Skeletal muscle satellite cell (primary cell): ENCODE measurements around the gene PPIE.
A peak's percentile ranks its signal among the peaks of the same experiment; 100 is the strongest.
"Not testable (repeated sequence)": the region's sequence is repeated elsewhere in the genome, so short reads cannot be mapped to it uniquely, and the experiment has no call there.

Source experiments
- H3K27me3 ChIP-seq: 2 replicates; pipeline ENCODE4 v1.7.0; 2013; ENCODE audit warnings: low read length; ENCODE audit not compliant: control insufficient read depth, insufficient read depth
- H3K36me3 ChIP-seq: 2 replicates; pipeline ENCODE4 v1.7.0; 2013; ENCODE audit warnings: mild to moderate bottlenecking, control low read depth, low read length; ENCODE audit not compliant: insufficient read depth
- H3K4me1 ChIP-seq: 2 replicates; pipeline ENCODE4 v1.7.0; 2013; ENCODE audit warnings: low read length; ENCODE audit not compliant: control insufficient read depth, insufficient read depth
- H3K4me2 ChIP-seq: 2 replicates; pipeline ENCODE4 v1.7.0; 2013; ENCODE audit warnings: mild to moderate bottlenecking, low read length
- H3K4me3 ChIP-seq: 2 replicates; pipeline ENCODE4 v1.7.0; 2013; ENCODE audit warnings: low read length
- H3K9ac ChIP-seq: 2 replicates; pipeline ENCODE4 v1.7.0; 2013; ENCODE audit warnings: mild to moderate bottlenecking, low read depth, low read length, moderate library complexity
- H3K9me3 ChIP-seq: replicated peaks from 2 replicates; pipeline ENCODE4 v1.7.0; 2013; ENCODE audit warnings: mild to moderate bottlenecking, control low read depth, low read length

Gene PPIE

GRCh38 chr1:39786303-39787107 is 47.8 kb downstream of the PPIE start:
- H3K9ac ChIP-seq, H3K36me3 ChIP-seq, H3K9me3 ChIP-seq, H3K4me1 ChIP-seq, H3K4me3 ChIP-seq, H3K4me2 ChIP-seq: not testable (repeated sequence)
- H3K27me3 ChIP-seq, result peaks cover 34% of the 10 kb centered on the region

- H3K4me2 ChIP-seq, H3K9me3 ChIP-seq, H3K4me3 ChIP-seq, H3K4me1 ChIP-seq, H3K36me3 ChIP-seq, H3K9ac ChIP-seq: not testable (repeated sequence)
- H3K27me3 ChIP-seq, result peaks cover 36% of the 10 kb centered on the region
Observed at GRCh38 chr1:39787108-39787375, 48.4 kb downstream of the PPIE start.

- Histone ChIP-seq H3K9me3 (no peaks in the 10 kb centered on the region), H3K4me3 (no peak overlapping the region), H3K9ac (no peak overlapping the region), H3K4me2 (no peak overlapping the region), H3K4me1 (peaks cover 9% of the 10 kb centered on the region), H3K27me3 (peaks cover 37% of the 10 kb centered on the region), H3K36me3 (no peaks in the 10 kb centered on the region)
Observed at GRCh38 chr1:39787468-39787867, 48.8 kb downstream of the PPIE start.

- not testable (repeated sequence) for H3K9ac ChIP-seq, H3K4me1 ChIP-seq, H3K36me3 ChIP-seq, H3K4me3 ChIP-seq, H3K9me3 ChIP-seq, H3K4me2 ChIP-seq
- peaks cover 40% of the 10 kb centered on the region for H3K27me3 ChIP-seq
Observed at GRCh38 chr1:39787964-39788363, 49.3 kb downstream of the PPIE start.

- H3K9ac ChIP-seq, result no peak overlapping the region
- peak overlapping the region; percentile 59 for H3K4me3 ChIP-seq
- peaks cover 40% of the 10 kb centered on the region for H3K27me3 ChIP-seq
- peak overlapping the region; percentile 65 for H3K4me2 ChIP-seq
- H3K36me3 ChIP-seq, result no peaks in the 10 kb centered on the region
- H3K4me1 ChIP-seq, result peaks cover 9% of the 10 kb centered on the region
- no peaks in the 10 kb centered on the region for H3K9me3 ChIP-seq
Observed at GRCh38 chr1:39788426-39788757, 49.7 kb downstream of the PPIE start.

- peak within 1 kb of the TSS; percentile 69 for H3K4me2 ChIP-seq
- peaks cover 9% of the 10 kb centered on the region for H3K4me1 ChIP-seq
- H3K9me3 ChIP-seq, result no peaks in the 10 kb centered on the region
- H3K27me3 ChIP-seq, result peaks cover 35% of the 10 kb centered on the region
- no peak within 1 kb of the TSS for H3K9ac ChIP-seq
- no peaks in the 10 kb centered on the region for H3K36me3 ChIP-seq
- peak within 1 kb of the TSS; percentile 59 for H3K4me3 ChIP-seq
Observed at GRCh38 chr1:39788758-39789570, 50.3 kb downstream of the PPIE start, which contains the start of gene BMP8B. TSS of gene BMP8B (minus strand) at chr1:39788865. CDS start at chr1:39788485, 380 bp downstream.

- Histone ChIP-seq H3K9ac (no peak overlapping the region), H3K4me1 (peaks cover 9% of the 10 kb centered on the region), H3K36me3 (no peaks in the 10 kb centered on the region), H3K27me3 (peaks cover 35% of the 10 kb centered on the region), H3K4me2 (no peak overlapping the region), H3K4me3 (no peak overlapping the region), H3K9me3 (no peaks in the 10 kb centered on the region)
Observed at GRCh38 chr1:39789571-39790110, 51.0 kb downstream of the PPIE start.

GRCh38 chr1:39791838-39792237 is 53.2 kb downstream of the PPIE start:
- no peak overlapping the region for H3K4me3 ChIP-seq
- H3K27me3 ChIP-seq, result peaks cover 31% of the 10 kb centered on the region
- H3K36me3 ChIP-seq, result no peaks in the 10 kb centered on the region
- H3K9me3 ChIP-seq, result no peaks in the 10 kb centered on the region
- no peaks in the 10 kb centered on the region for H3K4me1 ChIP-seq
- H3K9ac ChIP-seq, result no peak overlapping the region
- H3K4me2 ChIP-seq, result no peak overlapping the region

GRCh38 chr1:39795651-39796050 is 57.0 kb downstream of the PPIE start:
- peaks cover 10% of the 10 kb centered on the region for H3K4me1 ChIP-seq
- H3K4me3 ChIP-seq, result no peak overlapping the region
- no peaks in the 10 kb centered on the region for H3K36me3 ChIP-seq
- H3K9me3 ChIP-seq, result no peaks in the 10 kb centered on the region
- H3K4me2 ChIP-seq, result no peak overlapping the region
- no peak overlapping the region for H3K9ac ChIP-seq
- H3K27me3 ChIP-seq, result peaks cover 10% of the 10 kb centered on the region

GRCh38 chr1:39798859-39799769 is 60.4 kb downstream of the PPIE start:
- H3K9ac ChIP-seq, H3K27me3 ChIP-seq, H3K4me3 ChIP-seq, H3K36me3 ChIP-seq, H3K9me3 ChIP-seq: not testable (repeated sequence)
- Histone ChIP-seq H3K4me2 (peak overlapping the region; percentile 66), H3K4me1 (peaks cover 10% of the 10 kb centered on the region)
